Measurements from ENCODE around the gene PLEKHS1.

DNA sequence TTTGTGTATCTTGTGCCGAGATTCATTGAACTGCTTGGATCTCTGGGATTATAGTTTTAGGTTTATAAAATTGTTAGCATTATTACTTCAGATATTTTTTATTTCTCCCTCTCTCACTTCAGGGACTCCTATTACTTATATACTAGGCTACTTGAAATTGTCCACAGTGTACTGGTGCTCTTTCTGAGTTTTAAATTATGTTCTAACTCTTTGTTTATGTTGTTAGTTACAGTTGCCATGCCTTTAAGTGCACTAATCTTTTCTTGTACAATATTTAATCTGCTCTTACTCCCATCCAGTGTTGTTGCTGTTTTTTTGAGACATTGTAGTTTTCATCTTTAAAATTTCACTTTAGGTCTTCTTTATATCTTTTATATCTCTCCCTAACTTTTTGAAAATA is 13.1 kb downstream of the PLEKHS1 start:
- TF ChIP-seq RAD21 (IDR thresholded peaks at IDR 0.05; ENCODE audit: low read depth) (no peak), EZH2phosphoT487 (IDR thresholded peaks at IDR 0.05; ENCODE audit: borderline replicate concordance) (no peak), POLR2AphosphoS5 (IDR thresholded peaks at IDR 0.05; ENCODE audit: low read depth, low read length) (no peak), EZH2 (IDR thresholded peaks at IDR 0.05) (no peak), POLR2A (IDR thresholded peaks at IDR 0.05; ENCODE audit: borderline replicate concordance, extremely low read depth, insufficient read depth, insufficient read length) (no peak), EGR1 (IDR thresholded peaks at IDR 0.05; ENCODE audit: low read depth) (no peak), ELF1 (IDR thresholded peaks at IDR 0.05; ENCODE audit: borderline replicate concordance, low read depth) (no peak), CEBPB (IDR thresholded peaks at IDR 0.05; ENCODE audit: low read depth) (no peak), YY1 (IDR thresholded peaks at IDR 0.05; ENCODE audit: extremely low read depth, insufficient replicate concordance, low read depth, low read length) (no peak)
- TF ChIP-seq, protein P1, sequence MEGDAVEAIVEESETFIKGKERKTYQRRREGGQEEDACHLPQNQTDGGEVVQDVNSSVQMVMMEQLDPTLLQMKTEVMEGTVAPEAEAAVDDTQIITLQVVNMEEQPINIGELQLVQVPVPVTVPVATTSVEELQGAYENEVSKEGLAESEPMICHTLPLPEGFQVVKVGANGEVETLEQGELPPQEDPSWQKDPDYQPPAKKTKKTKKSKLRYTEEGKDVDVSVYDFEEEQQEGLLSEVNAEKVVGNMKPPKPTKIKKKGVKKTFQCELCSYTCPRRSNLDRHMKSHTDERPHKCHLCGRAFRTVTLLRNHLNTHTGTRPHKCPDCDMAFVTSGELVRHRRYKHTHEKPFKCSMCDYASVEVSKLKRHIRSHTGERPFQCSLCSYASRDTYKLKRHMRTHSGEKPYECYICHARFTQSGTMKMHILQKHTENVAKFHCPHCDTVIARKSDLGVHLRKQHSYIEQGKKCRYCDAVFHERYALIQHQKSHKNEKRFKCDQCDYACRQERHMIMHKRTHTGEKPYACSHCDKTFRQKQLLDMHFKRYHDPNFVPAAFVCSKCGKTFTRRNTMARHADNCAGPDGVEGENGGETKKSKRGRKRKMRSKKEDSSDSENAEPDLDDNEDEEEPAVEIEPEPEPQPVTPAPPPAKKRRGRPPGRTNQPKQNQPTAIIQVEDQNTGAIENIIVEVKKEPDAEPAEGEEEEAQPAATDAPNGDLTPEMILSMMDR (IDR thresholded peaks at IDR 0.05 in 2 of 3, conservative IDR thresholded peaks at IDR 0.05 in 1 of 3; ENCODE audit: borderline replicate concordance in 1 of 3, insufficient read depth in 1 of 3, low read depth in 2 of 3, low read length in 2 of 3) = no peak
- TF ChIP-seq, protein P2, sequence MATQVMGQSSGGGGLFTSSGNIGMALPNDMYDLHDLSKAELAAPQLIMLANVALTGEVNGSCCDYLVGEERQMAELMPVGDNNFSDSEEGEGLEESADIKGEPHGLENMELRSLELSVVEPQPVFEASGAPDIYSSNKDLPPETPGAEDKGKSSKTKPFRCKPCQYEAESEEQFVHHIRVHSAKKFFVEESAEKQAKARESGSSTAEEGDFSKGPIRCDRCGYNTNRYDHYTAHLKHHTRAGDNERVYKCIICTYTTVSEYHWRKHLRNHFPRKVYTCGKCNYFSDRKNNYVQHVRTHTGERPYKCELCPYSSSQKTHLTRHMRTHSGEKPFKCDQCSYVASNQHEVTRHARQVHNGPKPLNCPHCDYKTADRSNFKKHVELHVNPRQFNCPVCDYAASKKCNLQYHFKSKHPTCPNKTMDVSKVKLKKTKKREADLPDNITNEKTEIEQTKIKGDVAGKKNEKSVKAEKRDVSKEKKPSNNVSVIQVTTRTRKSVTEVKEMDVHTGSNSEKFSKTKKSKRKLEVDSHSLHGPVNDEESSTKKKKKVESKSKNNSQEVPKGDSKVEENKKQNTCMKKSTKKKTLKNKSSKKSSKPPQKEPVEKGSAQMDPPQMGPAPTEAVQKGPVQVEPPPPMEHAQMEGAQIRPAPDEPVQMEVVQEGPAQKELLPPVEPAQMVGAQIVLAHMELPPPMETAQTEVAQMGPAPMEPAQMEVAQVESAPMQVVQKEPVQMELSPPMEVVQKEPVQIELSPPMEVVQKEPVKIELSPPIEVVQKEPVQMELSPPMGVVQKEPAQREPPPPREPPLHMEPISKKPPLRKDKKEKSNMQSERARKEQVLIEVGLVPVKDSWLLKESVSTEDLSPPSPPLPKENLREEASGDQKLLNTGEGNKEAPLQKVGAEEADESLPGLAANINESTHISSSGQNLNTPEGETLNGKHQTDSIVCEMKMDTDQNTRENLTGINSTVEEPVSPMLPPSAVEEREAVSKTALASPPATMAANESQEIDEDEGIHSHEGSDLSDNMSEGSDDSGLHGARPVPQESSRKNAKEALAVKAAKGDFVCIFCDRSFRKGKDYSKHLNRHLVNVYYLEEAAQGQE (IDR thresholded peaks at IDR 0.05; ENCODE audit: low read depth) = no peak
- TF ChIP-seq, protein P3, sequence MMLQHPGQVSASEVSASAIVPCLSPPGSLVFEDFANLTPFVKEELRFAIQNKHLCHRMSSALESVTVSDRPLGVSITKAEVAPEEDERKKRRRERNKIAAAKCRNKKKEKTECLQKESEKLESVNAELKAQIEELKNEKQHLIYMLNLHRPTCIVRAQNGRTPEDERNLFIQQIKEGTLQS (IDR thresholded peaks at IDR 0.05) = no peak
- TF ChIP-seq, protein P4, sequence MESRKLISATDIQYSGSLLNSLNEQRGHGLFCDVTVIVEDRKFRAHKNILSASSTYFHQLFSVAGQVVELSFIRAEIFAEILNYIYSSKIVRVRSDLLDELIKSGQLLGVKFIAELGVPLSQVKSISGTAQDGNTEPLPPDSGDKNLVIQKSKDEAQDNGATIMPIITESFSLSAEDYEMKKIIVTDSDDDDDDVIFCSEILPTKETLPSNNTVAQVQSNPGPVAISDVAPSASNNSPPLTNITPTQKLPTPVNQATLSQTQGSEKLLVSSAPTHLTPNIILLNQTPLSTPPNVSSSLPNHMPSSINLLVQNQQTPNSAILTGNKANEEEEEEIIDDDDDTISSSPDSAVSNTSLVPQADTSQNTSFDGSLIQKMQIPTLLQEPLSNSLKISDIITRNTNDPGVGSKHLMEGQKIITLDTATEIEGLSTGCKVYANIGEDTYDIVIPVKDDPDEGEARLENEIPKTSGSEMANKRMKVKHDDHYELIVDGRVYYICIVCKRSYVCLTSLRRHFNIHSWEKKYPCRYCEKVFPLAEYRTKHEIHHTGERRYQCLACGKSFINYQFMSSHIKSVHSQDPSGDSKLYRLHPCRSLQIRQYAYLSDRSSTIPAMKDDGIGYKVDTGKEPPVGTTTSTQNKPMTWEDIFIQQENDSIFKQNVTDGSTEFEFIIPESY (IDR thresholded peaks at IDR 0.05; ENCODE audit: extremely low read depth, insufficient replicate concordance, low read length) = no peak
- TF ChIP-seq, protein P5, sequence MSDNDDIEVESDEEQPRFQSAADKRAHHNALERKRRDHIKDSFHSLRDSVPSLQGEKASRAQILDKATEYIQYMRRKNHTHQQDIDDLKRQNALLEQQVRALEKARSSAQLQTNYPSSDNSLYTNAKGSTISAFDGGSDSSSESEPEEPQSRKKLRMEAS (IDR thresholded peaks at IDR 0.05) = no peak

All from HCT116 (cell line).